H1 (cell line): ENCODE data around the gene COMT. TPM values are rescaled to one million over a fixed set of nuclear protein-coding genes. Genes with fewer than 3 reads are reported as not detected.

ENCODE experiments used
- BACH1 ChIP-seq: IDR thresholded peaks from 2 replicates; pipeline ENCODE4 v1.6.1; 2012; ENCODE audit warnings: low read length, improper control_type of control experiment
- CTCF ChIP-seq, 3 experiments: IDR thresholded peaks; 1 replicate in 2 of 3; 2 replicates in 1 of 3; pipeline versions ENCODE4 v1.5.1 to v1.6.1; 2011; ENCODE audit warnings: low read length in 3 of 3, mild to moderate bottlenecking in 3 of 3, inconsistent platforms in 2 of 3, low read depth in 1 of 3, moderate library complexity in 1 of 3; ENCODE audit not compliant: insufficient read depth in 1 of 3; ENCODE audit errors: control extremely low read depth in 1 of 3
- MAX ChIP-seq: IDR thresholded peaks from 2 replicates; pipeline ENCODE4 v1.6.1; 2012; ENCODE audit warnings: inconsistent platforms
- NANOG ChIP-seq: IDR thresholded peaks from 2 replicates; pipeline ENCODE4 v1.6.1; 2011; ENCODE audit warnings: low read length, low read depth, mild to moderate bottlenecking, inconsistent platforms; ENCODE audit not compliant: insufficient read depth, poor library complexity, severe bottlenecking
- SIN3A ChIP-seq, 2 experiments: IDR thresholded peaks in 1 of 2; conservative IDR thresholded peaks in 1 of 2; 2 replicates each; pipeline ENCODE4 v1.6.1; 2011 to 2012; ENCODE audit warnings: low read length in 2 of 2, improper control_type of control experiment in 1 of 2, low read depth in 1 of 2, mild to moderate bottlenecking in 1 of 2
- polyA plus RNA-seq, 7 experiments: library from polyadenylated mRNA; depleted of rRNA in 3 of 7; stranded (reverse) in 5 of 7; unstranded in 2 of 7; fragments of >200 nt in 5 of 7; fragments of 200-250 nt in 2 of 7; gene quantifications; 1 replicate in 5 of 7; 2 replicates in 1 of 7; 4 replicates in 1 of 7; pipeline versions ENCODE4 v1.2.1 to v1.2.3, GENCODE V29; 2011 to 2013; ENCODE audit warnings: missing spikeins in 2 of 7, mixed read lengths in 2 of 7
- total RNA-seq: library from RNA; stranded (reverse); fragmentation: NEBNext Ultra II Directional; extraction: Animal tissue kit (Norgen Biotek cat#: 25700); gene quantifications from 2 replicates; pipeline ENCODE4 v1.2.1, GENCODE V29; 2021

The COMT gene
- total and polyA plus RNA-seq, 2 of the 8 experiments (the other 6 are each of a cell fraction or from before 2014, with no cell fraction given), result 15.2 to 33.7 TPM

- TF ChIP-seq CTCF (IDR thresholded peaks at IDR 0.05; ENCODE audit: control extremely low read depth in 1 of 3, insufficient read depth in 1 of 3, low read depth in 1 of 3, low read length in 3 of 3), result no peak
- no peak for TF ChIP-seq MAX
- TF ChIP-seq NANOG, result no peak
- TF ChIP-seq SIN3A (conservative IDR thresholded peaks at IDR 0.05 in 1 of 2, IDR thresholded peaks at IDR 0.05 in 1 of 2; ENCODE audit: low read depth in 1 of 2, low read length in 2 of 2), result no peak
- TF ChIP-seq BACH1, result no peak
These were observed 49.7 kb downstream of the COMT start (continued) for GRCh38 chr22:19991395-19991644.
